ENCODE data around the gene PPP1R37.

Gene PPP1R37

GRCh38 chr19:45140533-45140932 lies 47.6 kb downstream of the PPP1R37 start:
- DNase-seq = no peak

DNA sequence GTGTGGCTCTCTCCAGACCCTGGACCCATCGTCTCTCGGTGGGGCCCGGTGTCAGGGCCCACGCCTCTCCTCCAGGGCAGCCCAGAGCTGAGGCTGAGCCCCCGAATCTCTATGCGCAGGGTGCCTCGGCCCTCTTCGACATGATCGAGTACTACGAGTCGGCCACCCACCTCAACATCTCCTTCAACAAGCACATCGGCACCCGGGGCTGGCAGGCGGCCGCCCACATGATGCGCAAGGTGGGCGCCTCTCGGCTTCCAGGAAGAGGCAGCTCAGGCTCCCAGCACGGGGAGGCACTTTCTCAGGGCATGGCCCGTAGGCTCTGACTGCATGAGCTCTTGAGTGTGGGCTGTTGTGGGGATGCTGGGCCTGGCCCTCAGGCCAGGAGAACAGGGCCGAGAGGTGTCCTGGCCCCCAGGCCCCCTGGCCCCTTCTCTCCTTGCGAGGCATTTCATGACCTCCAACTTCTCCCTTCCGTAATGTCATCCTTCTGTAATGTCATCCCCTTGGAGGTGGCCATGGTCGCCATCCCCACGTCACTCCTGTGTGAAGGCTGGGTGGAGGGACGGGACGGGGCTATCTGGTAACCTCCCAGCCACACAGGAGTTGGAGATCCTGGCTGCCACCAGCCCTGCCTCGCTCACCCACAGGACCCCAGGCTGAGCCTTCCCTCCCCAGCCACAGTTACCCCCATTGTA lies 48.4 kb downstream of the PPP1R37 start:
- DNase-seq = no peak

DNA sequence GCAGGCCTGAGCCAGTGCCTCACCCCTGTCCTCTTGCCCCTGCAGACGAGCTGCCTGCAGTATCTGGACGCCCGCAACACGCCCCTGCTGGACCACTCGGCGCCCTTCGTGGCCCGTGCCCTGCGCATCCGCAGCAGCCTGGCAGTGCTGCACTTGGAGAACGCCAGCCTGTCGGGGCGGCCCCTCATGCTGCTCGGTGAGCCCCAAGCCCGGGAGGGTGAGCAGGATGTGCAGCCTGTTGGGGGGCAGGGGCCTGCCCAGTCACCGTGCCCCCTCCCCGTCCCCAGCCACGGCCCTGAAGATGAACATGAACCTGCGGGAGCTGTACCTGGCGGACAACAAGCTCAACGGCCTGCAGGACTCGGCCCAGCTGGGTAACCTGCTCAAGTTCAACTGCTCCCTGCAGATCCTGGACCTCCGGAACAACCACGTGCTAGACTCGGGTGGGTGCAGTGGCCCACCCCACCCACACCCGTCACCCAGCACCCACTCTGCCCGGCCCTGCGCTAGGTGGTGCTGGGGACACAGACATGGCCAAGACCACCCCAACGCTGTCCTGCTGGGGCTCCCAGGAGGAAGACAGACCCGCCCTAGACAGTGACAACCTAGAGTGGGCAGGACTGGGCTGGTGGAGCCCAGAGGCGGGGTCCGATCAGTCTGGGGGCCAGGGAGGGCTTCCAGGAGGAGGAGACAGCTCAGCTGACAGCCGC lies 49.2 kb downstream of the PPP1R37 start:
- DNase-seq = no peak

DNA sequence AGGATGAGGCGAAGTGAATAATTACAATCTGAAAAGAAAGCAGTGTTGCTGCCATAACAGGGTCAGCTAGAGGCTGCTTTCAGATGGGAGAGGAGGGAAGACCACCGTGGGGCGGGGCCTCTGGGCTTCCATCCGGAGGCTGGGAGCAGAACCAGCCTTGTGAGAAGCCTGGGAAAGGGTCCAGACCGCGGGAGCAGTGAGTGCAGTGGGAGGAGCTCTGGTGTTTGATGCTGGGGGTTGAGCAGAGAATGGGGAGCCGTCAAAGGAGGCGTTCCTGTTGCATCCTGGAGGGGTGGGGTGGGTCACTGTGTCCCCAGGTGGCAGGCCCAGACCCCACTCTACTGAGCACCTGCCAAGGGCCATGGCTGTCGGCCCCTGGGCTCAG lies 49.7 kb downstream of the PPP1R37 start:
- DNase-seq = no peak

GRCh38 chr19:45144431-45145269 lies 51.7 kb downstream of the PPP1R37 start:
- no peak for DNase-seq

DNA sequence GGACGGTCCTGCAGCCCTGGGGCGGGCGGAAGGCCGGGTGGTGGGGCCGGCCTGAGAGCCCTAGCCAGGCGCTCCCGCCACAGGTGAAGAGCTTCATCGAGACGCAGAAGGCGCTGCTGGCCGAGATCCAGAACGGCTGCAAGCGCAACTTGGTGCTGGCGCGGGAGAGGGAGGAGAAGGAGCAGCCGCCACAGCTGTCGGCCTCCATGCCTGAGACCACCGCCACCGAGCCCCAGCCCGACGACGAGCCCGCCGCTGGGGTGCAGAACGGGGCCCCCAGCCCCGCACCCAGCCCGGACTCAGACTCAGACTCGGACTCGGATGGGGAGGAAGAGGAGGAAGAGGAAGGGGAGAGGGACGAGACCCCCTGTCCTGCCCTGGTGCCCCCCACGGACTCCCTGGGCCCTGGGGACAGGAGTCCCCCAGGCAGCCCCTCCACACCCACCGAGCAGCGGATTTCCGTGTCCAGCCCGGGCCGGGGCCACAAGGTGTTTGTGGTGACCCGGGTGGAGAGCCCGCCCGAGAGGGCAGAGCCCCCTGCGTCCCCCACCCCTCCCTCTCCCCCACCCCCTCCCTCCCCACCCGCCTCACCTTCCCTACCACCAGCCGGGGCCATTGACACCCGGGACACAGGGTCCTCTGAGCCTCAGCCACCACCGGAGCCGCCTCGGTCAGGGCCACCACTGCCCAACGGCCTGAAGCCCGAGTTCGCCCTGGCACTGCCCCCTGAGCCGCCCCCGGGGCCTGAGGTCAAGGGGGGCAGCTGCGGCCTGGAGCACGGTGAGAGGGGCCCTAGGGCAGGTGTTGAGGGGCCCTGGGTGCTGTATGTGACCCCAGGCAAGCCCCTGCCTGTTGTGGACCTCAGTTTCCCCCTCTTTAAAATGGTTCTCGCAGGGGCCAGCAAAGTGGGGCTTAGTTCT lies 52.6 kb downstream of the PPP1R37 start:
- DNase-seq = no peak

GRCh38 chr19:45146251-45146650 lies 53.3 kb downstream of the PPP1R37 start:
- no peak for DNase-seq

DNA sequence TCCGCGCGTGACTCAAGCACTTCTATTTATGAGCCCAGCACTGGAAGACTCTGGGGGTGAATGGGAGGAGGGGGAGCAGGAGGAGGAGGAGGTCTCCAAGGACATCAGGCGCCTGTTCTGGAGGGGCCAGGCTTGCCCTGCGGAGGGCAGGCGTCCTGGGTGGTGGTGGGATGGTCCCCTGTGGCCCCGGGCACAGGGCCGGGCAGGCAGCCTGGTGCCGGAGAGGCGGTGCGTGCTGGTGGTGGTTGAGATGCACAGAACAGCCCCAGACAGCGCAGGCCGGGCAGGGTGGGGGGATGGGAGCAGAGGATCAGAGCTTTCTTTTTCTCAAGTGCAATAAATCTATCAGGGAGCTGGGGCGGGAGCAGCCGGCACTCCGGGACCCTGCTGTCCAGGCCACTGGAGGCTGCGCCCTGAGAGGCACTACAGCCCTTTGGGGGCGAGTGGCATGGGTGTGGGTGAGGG lies 53.8 kb downstream of the PPP1R37 start:
- no peak for DNase-seq

DNA sequence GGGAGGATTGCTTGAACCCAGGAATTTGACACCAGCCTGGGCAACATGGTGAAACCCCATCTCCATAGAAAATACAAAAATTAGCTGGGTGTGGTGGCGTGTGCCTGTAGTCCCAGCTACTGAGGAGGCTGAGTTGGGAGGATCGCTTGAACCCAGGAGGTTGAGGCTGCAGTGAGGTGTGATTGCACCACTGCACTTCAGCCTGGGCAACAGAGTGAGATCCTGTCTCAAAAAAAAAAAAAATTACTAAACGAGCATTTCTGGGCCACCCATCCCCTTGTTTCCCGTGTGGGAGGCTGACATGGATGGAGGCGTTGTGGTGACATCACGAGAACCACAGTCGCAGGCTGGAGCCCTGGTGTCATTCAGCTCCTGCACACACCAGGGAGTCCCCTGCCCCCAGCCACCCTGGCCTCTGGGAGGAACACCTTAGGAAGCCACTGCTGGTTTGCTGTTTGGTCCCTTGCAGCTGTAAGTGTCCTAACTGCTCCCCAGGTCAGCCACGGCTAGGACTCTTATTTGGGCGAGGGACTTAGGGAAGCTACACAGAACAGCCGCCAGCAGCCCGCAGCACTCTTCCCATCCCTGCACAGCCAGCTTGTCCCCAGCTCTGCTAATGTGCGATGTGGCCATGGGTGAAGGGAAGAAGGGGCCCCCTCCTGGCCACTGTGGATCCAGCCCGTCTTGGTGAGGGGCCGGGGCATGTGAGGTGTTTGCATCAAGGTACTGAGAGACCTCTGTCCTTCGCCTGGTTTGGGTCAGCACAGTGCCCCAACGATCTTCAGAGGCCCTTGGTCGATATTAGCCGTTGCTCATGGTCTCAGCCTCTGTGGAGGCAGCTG lies 55.1 kb downstream of the PPP1R37 start:
- no peak for DNase-seq

- DNase-seq = no peak
Measured at GRCh38 chr19:45149129-45149528, 56.1 kb downstream of the PPP1R37 start.

GRCh38 chr19:45150180-45150579 lies 57.2 kb downstream of the PPP1R37 start:
- no peak for DNase-seq

DNA sequence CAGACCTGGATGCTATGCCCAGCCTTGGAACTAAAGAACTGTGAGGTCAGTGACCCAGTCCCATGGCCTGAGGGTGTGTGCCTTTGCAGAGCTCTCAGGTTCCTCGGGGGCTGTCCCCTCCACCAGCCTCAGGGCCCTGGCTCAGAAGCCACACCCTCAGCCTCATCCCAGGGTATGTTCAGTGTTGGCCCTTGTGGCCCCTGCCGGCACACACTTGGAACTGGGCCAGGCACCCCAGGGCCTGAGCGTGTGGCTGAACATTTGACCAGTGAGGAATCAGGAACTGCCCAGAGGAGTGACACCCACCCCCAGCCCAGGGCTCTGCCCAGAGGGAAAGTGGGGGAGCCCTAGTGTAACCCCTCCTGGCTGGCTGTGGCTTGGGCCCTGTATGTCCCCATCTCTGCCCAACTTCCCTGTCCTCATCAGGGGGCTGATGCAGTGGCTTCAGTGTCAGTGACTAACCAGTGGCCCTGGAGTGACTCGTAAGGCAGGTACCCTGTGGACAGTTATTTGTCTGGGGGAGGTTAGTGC lies 57.8 kb downstream of the PPP1R37 start:
- DNase-seq = no peak

DNA sequence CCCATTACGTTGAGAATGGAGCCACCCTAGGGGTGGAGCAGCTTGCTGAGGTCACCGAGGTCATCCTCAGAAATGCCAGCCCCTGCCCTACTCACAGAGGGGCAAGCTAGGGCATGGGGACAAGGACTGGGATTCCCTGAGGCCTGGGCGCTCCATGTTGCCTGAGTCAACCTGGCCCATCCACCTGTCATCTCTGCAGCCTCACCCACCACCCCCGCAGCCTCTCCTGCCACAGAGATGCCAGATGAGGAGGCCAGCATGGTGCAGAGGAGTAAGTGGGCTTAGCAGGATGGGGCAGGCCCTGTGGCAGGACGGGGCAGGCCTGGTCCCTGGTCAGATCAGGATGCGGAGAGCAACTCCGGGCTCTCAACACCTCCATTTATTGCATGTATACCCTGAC lies 58.3 kb downstream of the PPP1R37 start:
- no peak for DNase-seq

GRCh38 chr19:45151821-45152503 lies 59.0 kb downstream of the PPP1R37 start:
- no peak for DNase-seq

DNA sequence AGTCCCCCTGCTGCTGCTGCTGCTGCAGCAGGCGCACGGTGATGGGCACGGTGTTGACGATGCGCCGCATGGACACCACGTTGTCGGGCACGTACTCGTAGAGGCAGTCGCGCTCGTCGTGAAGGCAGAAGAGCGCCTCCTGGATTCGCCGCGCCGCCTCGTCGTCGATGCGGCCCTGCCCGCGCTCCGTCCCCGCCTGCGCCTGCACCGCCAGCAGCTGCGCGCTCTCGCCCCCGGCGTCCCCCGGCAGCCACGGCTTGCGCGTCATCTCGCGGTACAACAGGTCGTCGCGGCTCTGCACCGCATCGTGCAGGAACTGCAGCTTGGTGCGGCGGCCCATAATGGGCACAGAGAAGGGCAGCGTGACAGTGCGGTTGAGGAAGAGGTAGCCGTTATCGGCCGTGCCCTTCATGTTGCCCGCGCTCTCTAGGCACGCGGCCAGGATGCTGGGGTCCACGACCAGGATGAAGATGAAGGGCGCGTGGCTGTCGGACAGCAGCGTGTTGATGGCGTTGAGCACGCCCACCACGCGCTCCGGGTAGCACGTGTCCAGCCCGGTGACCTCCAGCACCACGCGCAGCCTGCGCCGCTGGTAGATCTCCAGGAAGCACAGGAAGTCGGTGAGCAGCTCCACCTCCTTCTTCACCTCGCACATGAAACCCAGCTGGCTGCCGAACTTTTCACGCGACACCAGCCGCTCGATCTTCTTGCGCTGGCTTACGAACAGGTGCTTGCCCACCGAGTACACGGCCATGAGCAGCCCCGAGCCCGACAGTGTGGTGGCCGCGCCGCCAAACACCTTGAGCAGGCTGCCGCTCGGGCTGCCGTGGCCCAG lies 59.7 kb downstream of the PPP1R37 start:
- no peak for DNase-seq

DNA sequence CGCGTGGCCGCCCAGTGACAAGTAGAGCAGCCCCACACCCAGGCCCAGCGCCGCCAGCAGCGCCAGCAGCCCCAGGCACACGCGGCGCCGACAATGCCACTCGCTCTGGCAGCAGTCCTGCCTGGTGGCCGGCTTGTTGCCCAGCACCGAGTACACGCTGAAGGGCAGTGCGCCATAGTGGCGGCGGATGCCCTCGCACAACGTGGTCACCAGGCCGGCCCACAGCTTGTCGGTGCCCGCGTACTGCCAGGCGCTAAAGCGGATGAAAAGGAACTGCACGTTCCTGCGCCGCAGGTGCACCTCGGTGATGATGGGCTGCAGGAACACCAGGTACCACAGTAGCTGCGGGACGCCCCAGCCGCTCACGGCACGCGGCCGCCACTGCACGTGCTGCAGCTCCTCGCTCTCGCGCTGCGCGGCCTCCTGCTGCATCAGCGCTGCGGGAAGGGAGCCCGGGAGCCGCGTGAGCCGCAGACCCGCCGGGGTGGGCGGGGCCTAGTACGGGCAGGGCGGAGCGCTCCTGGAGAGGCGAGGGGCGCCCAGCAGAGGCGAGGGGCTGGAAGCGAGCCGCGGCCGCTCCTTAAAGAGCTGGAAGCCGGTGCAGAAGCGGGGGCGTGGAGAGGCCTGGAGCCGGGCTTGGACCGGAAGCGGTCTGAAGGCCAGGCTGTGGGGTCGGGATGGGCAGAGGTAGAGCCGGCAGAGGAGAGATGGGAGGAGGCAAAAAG lies 60.5 kb downstream of the PPP1R37 start:
- no peak for DNase-seq

DNA sequence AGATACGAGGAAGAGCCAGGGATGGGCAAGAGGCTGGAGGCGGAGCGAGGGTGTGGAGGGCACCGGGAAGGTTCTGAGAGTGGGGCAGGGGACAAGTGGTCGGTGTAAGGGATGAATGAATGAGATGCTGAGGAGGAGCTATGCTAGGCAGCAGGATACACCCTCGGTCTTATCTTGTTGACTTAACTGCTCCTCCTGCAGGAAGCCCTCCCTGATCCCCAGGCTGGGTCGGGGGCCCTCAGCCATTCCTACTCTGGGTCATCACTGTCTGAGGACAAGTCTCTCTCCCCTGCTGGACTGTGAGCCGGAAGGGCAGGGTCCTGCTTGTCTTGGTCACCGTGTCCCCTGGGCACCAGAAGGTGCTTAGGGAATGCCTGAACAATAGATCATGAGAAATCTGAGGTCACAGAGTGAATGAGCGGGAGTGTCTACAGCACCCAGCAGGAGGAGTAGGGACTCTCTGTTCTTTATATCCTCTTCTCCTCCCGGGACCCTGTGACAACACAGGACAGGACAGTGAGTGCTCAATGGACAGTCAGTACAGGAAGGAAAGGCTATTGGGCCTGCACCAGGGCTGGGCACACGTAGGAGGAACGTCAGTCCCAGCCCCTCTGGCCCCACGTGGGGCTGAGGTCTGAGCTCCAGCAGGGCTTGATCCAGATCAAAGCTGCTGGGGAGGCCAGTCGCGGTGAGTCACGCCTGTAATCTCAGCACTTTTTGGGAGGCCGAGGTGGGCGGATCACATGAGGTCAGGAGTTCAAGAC lies 61.3 kb downstream of the PPP1R37 start:
- no peak for DNase-seq

DNA sequence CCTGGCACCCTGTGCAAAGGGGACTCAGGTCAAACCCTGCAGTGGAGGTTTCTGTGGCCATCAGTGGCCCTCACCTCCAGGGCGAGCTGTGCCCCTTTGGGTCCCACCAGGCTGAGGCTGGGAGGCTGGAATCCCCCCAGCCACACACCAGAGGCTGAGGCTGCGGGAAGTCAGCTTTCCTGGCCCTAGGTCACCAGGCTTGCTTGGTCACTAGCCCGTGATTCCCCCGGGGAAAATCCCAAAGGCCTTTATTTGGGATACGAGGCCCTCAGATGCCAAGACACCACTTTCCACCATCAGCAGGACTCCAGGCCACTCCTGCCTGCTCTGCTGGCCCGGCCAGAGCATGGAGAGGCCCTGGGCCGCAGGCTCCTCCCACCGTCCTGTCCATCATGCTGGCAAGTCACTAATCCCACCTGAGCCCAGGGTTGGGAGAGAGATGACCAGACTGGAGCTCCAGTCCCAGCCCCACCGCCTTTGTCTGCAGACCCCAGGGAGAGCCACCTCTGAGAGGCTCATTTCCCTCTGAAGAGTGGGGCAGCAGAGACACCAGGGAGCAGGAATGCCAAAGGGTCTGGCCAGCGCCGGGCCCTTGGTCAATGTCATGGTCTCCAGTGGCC lies 63.1 kb downstream of the PPP1R37 start:
- no peak for DNase-seq

Measured in NCI-H2227 treated with DMSO at 0.1 percent for 48 hours (cell line).